Adrenal gland (tissue), 12 donors: ENCODE measurements around the gene EIF4G3. TPM values are rescaled to one million over a fixed set of nuclear protein-coding genes. Genes with fewer than 3 reads are reported as not detected.
"Not testable (repeated sequence)": the region's sequence is repeated elsewhere in the genome, so short reads cannot be mapped to it uniquely, and the experiment has no call there.

Experiments used
- DNase-seq, 7 donors: peaks; one replicate each; pipeline ENCODE4 v3.0.0-alpha.2; 2019 to 2020
- H3K27ac ChIP-seq, 5 donors: fragments of 200-600 bp; sonication (generic) in 4 of 5; 1 replicate in 3 of 5; 2 replicates in 2 of 5; pipeline versions ENCODE4 v1.5.1 to v1.8.0; 2016 to 2020; ENCODE audit warnings: mild to moderate bottlenecking in 1 of 5
- H3K27me3 ChIP-seq: fragments of 200-600 bp; 2 replicates; pipeline ENCODE4 v1.8.0; 2021
- H3K36me3 ChIP-seq, 2 donors: fragments of 200-600 bp; replicated peaks in 1 of 2; 1 replicate in 1 of 2; 2 replicates in 1 of 2; pipeline versions ENCODE4 v1.5.1 to v1.8.0; 2018 to 2022
- H3K4me1 ChIP-seq, 2 donors: fragments of 200-600 bp; replicated peaks in 1 of 2; 1 replicate in 1 of 2; 2 replicates in 1 of 2; pipeline versions ENCODE4 v1.5.1 to v1.8.0; 2018 to 2021
- H3K4me3 ChIP-seq, 4 donors: fragments of 200-600 bp; sonication (generic) in 3 of 4; one replicate each; pipeline ENCODE4 v1.5.1; 2016 to 2018
- H3K9me3 ChIP-seq, 3 donors: fragments of 200-600 bp; sonication (generic) in 1 of 3; replicated peaks in 1 of 3; 1 replicate in 2 of 3; 2 replicates in 1 of 3; pipeline versions ENCODE4 v1.5.1 to v1.8.0; 2016 to 2021
- CTCF ChIP-seq, 6 experiments: fragments of 450-650 bp in 4 of 6; fragments of 200-600 bp in 2 of 6; sonication (generic) in 1 of 6; IDR thresholded peaks; 1 replicate in 5 of 6; 2 replicates in 1 of 6; pipeline versions ENCODE4 v1.5.1 to v1.8.0; 2016 to 2021; ENCODE audit warnings: antibody characterized with exemption in 6 of 6, mild to moderate bottlenecking in 2 of 6, moderate library complexity in 1 of 6
- POLR2A ChIP-seq, 2 donors: fragments of 450-650 bp; IDR thresholded peaks; one replicate each; pipeline ENCODE4 v1.6.1; 2017; ENCODE audit warnings: antibody characterized with exemption in 2 of 2, mild to moderate bottlenecking in 2 of 2, moderate library complexity in 1 of 2
- WGBS, 4 donors: extraction: QIAGEN DNeasy Blood & Tissue Kit in 2 of 4; methylation state at CpG; one replicate each; pipeline versions ENCODE4 v1.1.5 to v1.1.7; 2013 to 2017; 5-methylcytosine and 5-hydroxymethylcytosine counted together
- intact Hi-C, 2 donors: fragments of 100-400 bp; cut with DNase I; formaldehyde crosslinking; loops; one replicate each; pipeline versions ENCODE4 v1.14.1 to v1.15.0; 2022 to 2023
- polyA plus RNA-seq, 3 donors: library from polyadenylated mRNA; stranded (reverse); fragments of 200-250 nt in 2 of 3; fragments of 350-450 nt in 1 of 3; fragmentation: Illumina TruSeq in 1 of 3; extraction: RNeasy Lipid Tissue Mini Kit (QIAGEN cat#74804) in 1 of 3; gene quantifications; one replicate each; pipeline ENCODE4 v1.2.3, GENCODE V29; 2013 to 2014
- total RNA-seq, 9 donors: library from RNA; depleted of rRNA in 4 of 9; stranded (reverse); fragments of >200 nt in 4 of 9; fragments of 120-200 nt in 1 of 9; fragmentation: NEBNext Ultra II Directional in 1 of 9; extraction: Animal tissue kit (Norgen Biotek cat#: 25700) in 1 of 9; gene quantifications; one replicate each; pipeline versions ENCODE4 v1.1.0 to v1.2.4, GENCODE V29; 2013 to 2023
- donor health status: healthy with polysubstance abuse.
- donor health status: Bipolar disorder and iron deficiency.
- donor health status: DM: yes; HTN: yes; CAD: no.
- donor health status: DM: no; HTN: no; CAD: no.
- donor health status: DM: no; HTN: no; CAD: no.
- donor health status: DM: yes; HTN: yes; CAD: no.

Gene EIF4G3
- total and polyA plus RNA-seq, 12 donors, result 30.7 to 58.7 (median 51.6) TPM

- no peaks in the 10 kb centered on the region for H3K4me1 ChIP-seq
- no peaks in the 10 kb centered on the region for H3K9me3 ChIP-seq
- WGBS, 4 donors, result 87 to 91% (median 90%) methylated on average over 15 to 21 of the region's 21 CpGs
- H3K4me3 ChIP-seq, result no peak overlapping the region
- no peak overlapping the region for H3K27ac ChIP-seq
- TF ChIP-seq POLR2A (IDR thresholded peaks at IDR 0.05) (no peak), CTCF (IDR thresholded peaks at IDR 0.05) (no peak)
- intact Hi-C loops, result loop anchor here in 1 of 2 donors (10.0 kb wide), 1 partner anchor 435 kb away; no protein-coding TSS in a partner anchor
- no peaks in the 10 kb centered on the region for H3K27me3 ChIP-seq
- no peak for DNase-seq
- peaks cover 0 to 72% of the 10 kb centered on the region in 2 donors for H3K36me3 ChIP-seq
These were observed 43.0 kb upstream of the EIF4G3 start for GRCh38 chr1:21219674-21220073.

DNA sequence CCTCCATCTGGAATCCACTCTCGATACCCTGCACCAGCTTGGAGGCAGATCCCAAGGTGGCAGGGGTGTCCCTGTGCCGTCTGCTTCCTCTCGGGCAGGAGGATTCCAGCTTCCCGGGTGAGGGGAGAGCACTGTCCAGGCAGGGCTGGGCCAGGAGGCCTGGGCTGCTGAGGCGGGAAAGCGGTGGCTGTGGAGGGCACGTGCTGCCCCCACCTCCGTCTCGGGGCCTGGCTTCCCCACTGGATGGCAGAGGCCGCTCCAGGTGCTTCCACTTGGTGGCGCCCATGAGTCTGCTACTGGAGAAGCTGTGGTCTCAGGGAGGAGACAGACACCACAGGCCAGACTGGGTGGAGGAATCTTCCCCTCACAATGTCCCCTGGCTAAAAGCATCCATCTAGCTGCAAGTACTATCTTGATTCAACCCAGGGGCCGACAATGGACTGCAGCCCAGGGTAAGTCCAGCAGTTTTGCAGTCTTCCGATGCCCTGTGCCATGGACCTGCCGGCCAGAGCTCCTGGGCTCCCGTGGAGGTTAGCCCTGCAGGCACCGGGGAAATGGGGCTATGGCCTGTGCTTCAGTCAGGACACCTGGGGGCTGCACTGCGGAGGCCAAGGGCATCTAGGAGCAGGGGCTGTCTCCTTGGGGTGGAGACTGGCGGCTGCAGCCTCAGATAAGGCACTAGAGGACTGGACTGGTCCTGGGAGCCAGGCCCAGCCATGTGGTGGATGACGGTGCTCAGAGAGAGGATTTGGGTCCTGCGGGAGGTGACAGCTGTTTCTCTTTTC is 41.3 kb upstream of the EIF4G3 start:
- peak in 6 of 7 donors; percentile 40 to 80 (median 63) for DNase-seq
- intact Hi-C loops, result no loop called here
- Histone ChIP-seq H3K36me3 (peaks cover 0 to 55% of the 10 kb centered on the region in 2 donors), H3K4me3 (no peak overlapping the region), H3K27me3 (no peaks in the 10 kb centered on the region), H3K27ac (peak overlapping the region in 1 of 5 donors; percentile 26), H3K4me1 (no peaks in the 10 kb centered on the region), H3K9me3 (no peaks in the 10 kb centered on the region)
- TF ChIP-seq CTCF (IDR thresholded peaks at IDR 0.05), result peak in 4 of 6 experiments; percentile 37 to 44 (median 39)
- no peak for TF ChIP-seq POLR2A (IDR thresholded peaks at IDR 0.05)
- 62 to 76% (median 73%) methylated on average over 2 to 20 of the region's 20 CpGs for WGBS, 4 donors

DNA sequence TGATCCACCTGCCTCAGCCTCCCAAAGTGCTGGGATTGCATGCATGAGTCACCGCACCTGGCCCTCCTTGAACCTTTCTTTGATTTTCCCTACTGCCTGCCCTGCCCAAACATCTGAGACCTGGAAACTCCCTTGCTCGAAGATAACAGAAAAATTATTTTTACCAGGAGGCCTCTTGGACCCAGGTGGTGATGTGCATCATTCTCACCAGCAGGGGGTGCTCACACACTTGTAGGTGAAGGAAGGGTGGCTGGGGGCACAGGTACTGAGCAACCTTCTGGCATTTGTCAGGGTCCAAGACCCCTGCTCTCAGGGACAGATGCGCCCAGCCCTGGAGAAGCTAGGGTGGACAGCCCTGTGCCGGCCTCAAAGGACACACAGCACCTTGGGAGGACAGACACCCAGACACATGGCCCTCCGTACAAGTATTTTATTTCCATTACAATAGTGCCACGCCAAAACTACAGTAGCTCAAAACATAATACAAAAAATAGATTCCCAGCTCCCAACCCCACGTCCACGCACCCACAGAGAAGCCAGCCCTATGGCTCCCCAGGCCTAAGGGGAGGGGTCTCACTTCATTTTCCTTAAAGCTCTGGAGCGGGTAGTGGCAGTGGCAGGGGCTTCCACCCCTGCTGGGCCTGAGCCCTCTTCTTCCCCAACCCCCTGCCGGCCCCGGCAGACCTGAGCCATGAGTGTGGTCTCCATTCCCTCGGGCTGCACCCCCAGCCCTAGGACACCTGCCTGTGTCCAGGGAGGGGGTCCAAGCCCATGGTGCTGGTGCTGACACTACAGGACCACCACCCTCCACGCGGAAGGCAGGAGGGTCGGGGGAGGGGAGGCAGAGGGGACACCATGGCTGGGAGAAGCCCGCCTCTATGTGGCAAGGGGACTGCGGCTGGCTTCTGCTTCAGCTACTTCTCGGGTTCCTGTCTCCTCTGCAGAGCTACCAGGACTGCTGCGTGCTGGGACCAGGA is 40.4 kb upstream of the EIF4G3 start:
- Histone ChIP-seq H3K27ac (peak overlapping the region in 1 of 5 donors; percentile 26), H3K4me1 (no peaks in the 10 kb centered on the region), H3K27me3 (no peaks in the 10 kb centered on the region), H3K9me3 (no peaks in the 10 kb centered on the region), H3K4me3 (no peak overlapping the region), H3K36me3 (peaks cover 0 to 47% of the 10 kb centered on the region in 2 donors)
- peak; percentile 55 to 68 (median 64) for TF ChIP-seq CTCF (IDR thresholded peaks at IDR 0.05)
- TF ChIP-seq POLR2A (IDR thresholded peaks at IDR 0.05), result no peak
- 68 to 83% (median 79%) methylated on average over 11 to 19 of the region's 19 CpGs for WGBS, 4 donors
- intact Hi-C loops, result no loop called here
- peak; percentile 61 to 81 (median 70) for DNase-seq

DNA sequence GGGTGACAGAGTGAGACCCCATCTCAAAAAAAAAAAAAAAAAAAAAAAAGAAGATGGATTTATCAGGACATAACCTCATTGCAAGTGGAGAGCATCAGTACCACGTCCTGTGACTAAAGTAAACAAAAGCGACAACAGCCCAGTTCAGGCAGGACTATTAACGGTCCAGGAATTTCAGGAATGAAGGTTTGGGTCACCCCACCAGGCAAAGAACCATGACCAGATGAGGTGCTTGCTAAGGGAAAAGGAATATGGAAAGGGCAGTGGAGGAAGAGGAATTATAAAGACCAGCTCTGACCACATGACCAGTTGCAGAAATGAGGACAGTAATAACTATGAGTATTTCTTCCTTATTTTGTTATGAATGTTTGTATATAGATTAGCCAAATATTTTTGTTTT is 35.4 kb upstream of the EIF4G3 start:
- DNase-seq, result no peak
- intact Hi-C loops, result no loop called here
- TF ChIP-seq CTCF (IDR thresholded peaks at IDR 0.05) (no peak), POLR2A (IDR thresholded peaks at IDR 0.05) (no peak)
- Histone ChIP-seq H3K4me3 (no peak overlapping the region), H3K36me3 (no peaks in the 10 kb centered on the region), H3K27me3 (no peaks in the 10 kb centered on the region), H3K27ac (no peak overlapping the region), H3K9me3 (no peaks in the 10 kb centered on the region), H3K4me1 (no peaks in the 10 kb centered on the region)
- WGBS, 4 donors, result 52 to 61% (median 58%) methylated on average over 3 of the region's 3 CpGs

DNA sequence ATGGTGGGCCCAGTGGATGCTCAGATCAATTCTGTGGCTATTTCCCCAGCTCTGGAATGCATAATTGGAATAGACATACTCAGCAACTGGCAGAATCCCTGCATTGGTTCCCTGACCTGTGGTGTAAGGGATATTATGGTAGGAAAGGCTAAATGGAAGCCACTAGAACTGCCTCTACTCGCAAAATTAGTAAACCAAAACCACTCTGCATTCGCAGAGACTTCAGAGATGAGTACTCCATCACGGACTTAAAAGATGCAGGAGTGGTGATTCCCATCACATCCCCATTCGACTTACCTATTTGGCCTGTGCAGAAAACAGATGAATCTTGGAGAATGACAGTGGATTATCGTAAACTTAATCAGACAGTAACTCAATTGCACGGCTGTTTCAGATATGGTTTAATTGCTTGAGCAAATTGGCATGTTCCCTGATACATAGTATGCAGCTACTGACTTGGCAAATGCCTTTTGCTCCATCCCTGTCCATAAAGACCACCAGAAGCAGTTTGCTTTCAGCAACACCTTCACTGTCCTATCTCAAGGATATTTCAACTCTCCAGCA is 31.5 kb upstream of the EIF4G3 start:
- H3K4me1 ChIP-seq, H3K9me3 ChIP-seq, DNase-seq, H3K27ac ChIP-seq, H3K27me3 ChIP-seq, H3K36me3 ChIP-seq, intact Hi-C loops, H3K4me3 ChIP-seq: not testable (repeated sequence)
- 80 to 86% (median 85%) methylated on average over 6 of the region's 6 CpGs for WGBS, 4 donors
